ENCODE data around the gene HES2. TPM values are rescaled to one million over a fixed set of nuclear protein-coding genes. Genes with fewer than 3 reads are reported as not detected.

Gene HES2
- total RNA-seq, 1 experiment from 2014 or later, result 1.2 TPM

GRCh38 chr1:6409053-6409452 is 10.7 kb downstream of the HES2 start:
- H2BK5ac ChIP-seq (ENCODE audit: insufficient read length, low read length), result no peak overlapping the region
- H3K56ac ChIP-seq (ENCODE audit: insufficient read length, low read depth, low read length), result no peak overlapping the region
- no peak overlapping the region for H3K27ac ChIP-seq (ENCODE audit: insufficient read length, low read depth, low read length)
- H3K4me1 Mint-ChIP-seq, result no peaks in the 10 kb centered on the region; a peak in 2 of 4 replicates
- no peak overlapping the region for H3K27ac Mint-ChIP-seq
- WGBS (ENCODE audit: extremely low coverage, insufficient read length, low lambda C conversion rate), result no CpG with 5 or more reads among the region's 4 CpGs
- no peak overlapping the region for H2AFZ ChIP-seq (ENCODE audit: low read length)
- H3K4me2 ChIP-seq (ENCODE audit: insufficient read depth, insufficient read length, low read length), result no peak overlapping the region
- H3T11ph ChIP-seq (ENCODE audit: low read length), result no peak overlapping the region
- no peak overlapping the region for H2BK120ac ChIP-seq (ENCODE audit: low read depth, low read length, poor library complexity, severe bottlenecking)
- no peak overlapping the region for H2BK12ac ChIP-seq (ENCODE audit: insufficient read length, low read depth, low read length)
- no peak overlapping the region for H3K18ac ChIP-seq (ENCODE audit: insufficient read length, low read depth, low read length)
- no peaks in the 10 kb centered on the region for H3K79me2 ChIP-seq (ENCODE audit: insufficient read depth, low read length)
- H3K27me3 Mint-ChIP-seq (ENCODE audit: low read depth), result peaks cover 73% of the 10 kb centered on the region
- no peaks in the 10 kb centered on the region; a peak in 1 of 5 replicates for H3K9me3 Mint-ChIP-seq
- DNase-seq, result no peak
- no peaks in the 10 kb centered on the region for H3K79me1 ChIP-seq (ENCODE audit: insufficient read depth, low read depth, low read length, poor library complexity, severe bottlenecking)
- no peak overlapping the region for H3K14ac ChIP-seq (ENCODE audit: insufficient read depth, low read length)
- TF ChIP-seq, protein P1, sequence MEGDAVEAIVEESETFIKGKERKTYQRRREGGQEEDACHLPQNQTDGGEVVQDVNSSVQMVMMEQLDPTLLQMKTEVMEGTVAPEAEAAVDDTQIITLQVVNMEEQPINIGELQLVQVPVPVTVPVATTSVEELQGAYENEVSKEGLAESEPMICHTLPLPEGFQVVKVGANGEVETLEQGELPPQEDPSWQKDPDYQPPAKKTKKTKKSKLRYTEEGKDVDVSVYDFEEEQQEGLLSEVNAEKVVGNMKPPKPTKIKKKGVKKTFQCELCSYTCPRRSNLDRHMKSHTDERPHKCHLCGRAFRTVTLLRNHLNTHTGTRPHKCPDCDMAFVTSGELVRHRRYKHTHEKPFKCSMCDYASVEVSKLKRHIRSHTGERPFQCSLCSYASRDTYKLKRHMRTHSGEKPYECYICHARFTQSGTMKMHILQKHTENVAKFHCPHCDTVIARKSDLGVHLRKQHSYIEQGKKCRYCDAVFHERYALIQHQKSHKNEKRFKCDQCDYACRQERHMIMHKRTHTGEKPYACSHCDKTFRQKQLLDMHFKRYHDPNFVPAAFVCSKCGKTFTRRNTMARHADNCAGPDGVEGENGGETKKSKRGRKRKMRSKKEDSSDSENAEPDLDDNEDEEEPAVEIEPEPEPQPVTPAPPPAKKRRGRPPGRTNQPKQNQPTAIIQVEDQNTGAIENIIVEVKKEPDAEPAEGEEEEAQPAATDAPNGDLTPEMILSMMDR (conservative IDR thresholded peaks at IDR 0.05), result no peak
- H3K4ac ChIP-seq (ENCODE audit: low read depth, low read length), result no peak overlapping the region
- H3K23me2 ChIP-seq (ENCODE audit: insufficient read length, low read depth, low read length, poor library complexity, severe bottlenecking), result no peaks in the 10 kb centered on the region
- H2AK5ac ChIP-seq (ENCODE audit: insufficient read length, low read length), result no peak overlapping the region
- H3K23ac ChIP-seq (ENCODE audit: insufficient read length, low read depth, low read length), result no peak overlapping the region
- H3K4me3 Mint-ChIP-seq, result no peak overlapping the region
- no peaks in the 10 kb centered on the region for H3K27me3 ChIP-seq (ENCODE audit: insufficient read depth, low read length)
- H4K91ac ChIP-seq (ENCODE audit: insufficient read length, low read depth, low read length), result no peak overlapping the region
- no peaks in the 10 kb centered on the region for H3K36me3 Mint-ChIP-seq (ENCODE audit: insufficient read depth in 1 of 3, low read depth in 3 of 3)
- H3K9me3 ChIP-seq (ENCODE audit: control insufficient read depth, low read depth, low read length), result no peaks in the 10 kb centered on the region
- no peaks in the 10 kb centered on the region for H3K4me1 ChIP-seq (ENCODE audit: insufficient read depth, low read length)
- no peak overlapping the region for H3K9ac ChIP-seq (ENCODE audit: extremely low read depth, insufficient read length, low read length)
- no peak overlapping the region for H2BK15ac ChIP-seq (ENCODE audit: low read depth, low read length)
- no peak overlapping the region for H4K5ac ChIP-seq (ENCODE audit: insufficient read length, low read depth, low read length)
- no peak overlapping the region for H2BK20ac ChIP-seq (ENCODE audit: low read depth, low read length, poor library complexity, severe bottlenecking)
- no peak overlapping the region for H4K8ac ChIP-seq (replicated peaks; ENCODE audit: insufficient read length, low read depth, low read length)
- no peaks in the 10 kb centered on the region for H4K20me1 ChIP-seq (ENCODE audit: control insufficient read depth, insufficient read depth, insufficient read length)
